AG04450 (cell line): Measurements from ENCODE around the gene ANKRD13C. TPM values are rescaled to one million over a fixed set of nuclear protein-coding genes. Genes with fewer than 3 reads are reported as not detected.

Experiments used
- CTCF ChIA-PET: fragments of 300-600, 350-600 bp; formaldehyde crosslinking; extraction: SDS; loops from one replicate; lab custom pipeline; 2022; ENCODE audit warnings: antibody characterized with exemption, inconsistent platforms; lab: Charles Lee
- POLR2A ChIA-PET: fragments of 350-600 bp; formaldehyde crosslinking; extraction: SDS; loops from one replicate; lab custom pipeline; 2021; ENCODE audit warnings: antibody characterized with exemption, inconsistent platforms; lab: Yijun Ruan, JAX
- DNase-seq: peaks from one replicate; pipeline ENCODE4 v3.0.0-alpha.2; 2011; ENCODE audit warnings: low read depth, low spot score
- H3K27ac ChIP-seq: one replicate; pipeline ENCODE4 v1.5.1; 2012; ENCODE audit warnings: low read depth, low read length, control low read depth
- H3K27me3 ChIP-seq: one replicate; pipeline ENCODE4 v1.6.0; 2012; ENCODE audit warnings: low read length; ENCODE audit not compliant: control insufficient read depth, insufficient read depth
- H3K4me3 ChIP-seq: 2 replicates; pipeline ENCODE4 v1.5.1; 2011; ENCODE audit warnings: mild to moderate bottlenecking, low read depth, low read length, control low read depth
- H3K9me3 ChIP-seq: 2 replicates; pipeline ENCODE4 v1.5.1; 2012; ENCODE audit warnings: low read length; ENCODE audit not compliant: control insufficient read depth, insufficient read depth
- polyA plus RNA-seq: library from polyadenylated mRNA; depleted of rRNA; stranded (reverse); fragments of >200 nt; gene quantifications from 2 replicates; pipeline ENCODE4 v1.2.3, GENCODE V29; 2011
- TF ChIP-seq, protein P1 (sequence below): IDR thresholded peaks from 2 replicates; pipeline ENCODE4 v1.5.1; 2011; ENCODE audit warnings: low read depth, low read length, control low read depth, inconsistent platforms

ANKRD13C gene
- polyA plus RNA-seq, 1 experiment: 18.1 TPM

DNA sequence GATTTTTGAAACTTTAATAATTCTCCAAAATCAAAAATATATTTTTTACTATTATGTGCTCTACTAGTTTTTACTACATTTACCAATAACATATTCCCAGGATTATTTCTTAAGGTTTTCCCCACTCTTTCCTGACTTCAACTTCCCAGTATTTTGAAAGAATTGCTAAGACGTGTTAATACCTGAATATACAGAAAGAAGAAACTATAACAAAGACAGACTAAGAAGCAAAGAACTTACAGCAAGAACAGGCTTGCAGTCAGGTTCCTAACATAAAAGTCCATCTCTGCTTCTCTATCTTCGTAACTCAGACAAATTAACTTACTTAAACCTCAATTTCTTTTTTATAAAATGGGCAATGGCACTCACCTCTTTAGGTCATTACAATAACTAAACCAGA lies 70.2 kb downstream of the ANKRD13C start:
- Histone ChIP-seq H3K4me3 (no peak overlapping the region), H3K27me3 (no peaks in the 10 kb centered on the region), H3K9me3 (no peaks in the 10 kb centered on the region), H3K27ac (no peak overlapping the region)
- ChIA-PET POLR2A (no interaction called here), CTCF (interaction anchor here (0.6 kb wide), 1 partner anchor 65 kb away, joined by 4 read pairs; no protein-coding TSS in a partner anchor)
- DNase-seq: no peak
- TF ChIP-seq, protein P1, sequence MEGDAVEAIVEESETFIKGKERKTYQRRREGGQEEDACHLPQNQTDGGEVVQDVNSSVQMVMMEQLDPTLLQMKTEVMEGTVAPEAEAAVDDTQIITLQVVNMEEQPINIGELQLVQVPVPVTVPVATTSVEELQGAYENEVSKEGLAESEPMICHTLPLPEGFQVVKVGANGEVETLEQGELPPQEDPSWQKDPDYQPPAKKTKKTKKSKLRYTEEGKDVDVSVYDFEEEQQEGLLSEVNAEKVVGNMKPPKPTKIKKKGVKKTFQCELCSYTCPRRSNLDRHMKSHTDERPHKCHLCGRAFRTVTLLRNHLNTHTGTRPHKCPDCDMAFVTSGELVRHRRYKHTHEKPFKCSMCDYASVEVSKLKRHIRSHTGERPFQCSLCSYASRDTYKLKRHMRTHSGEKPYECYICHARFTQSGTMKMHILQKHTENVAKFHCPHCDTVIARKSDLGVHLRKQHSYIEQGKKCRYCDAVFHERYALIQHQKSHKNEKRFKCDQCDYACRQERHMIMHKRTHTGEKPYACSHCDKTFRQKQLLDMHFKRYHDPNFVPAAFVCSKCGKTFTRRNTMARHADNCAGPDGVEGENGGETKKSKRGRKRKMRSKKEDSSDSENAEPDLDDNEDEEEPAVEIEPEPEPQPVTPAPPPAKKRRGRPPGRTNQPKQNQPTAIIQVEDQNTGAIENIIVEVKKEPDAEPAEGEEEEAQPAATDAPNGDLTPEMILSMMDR: no peak

GRCh38 chr1:70278710-70279109 lies 75.8 kb downstream of the ANKRD13C start:
- H3K27ac ChIP-seq: no peak overlapping the region
- H3K27me3 ChIP-seq: no peaks in the 10 kb centered on the region
- ChIA-PET POLR2A (interaction anchor here (0.6 kb wide), 1 partner anchor 23 kb away, joined by 7 read pairs; no protein-coding TSS in a partner anchor), CTCF (interaction anchor here (0.6 kb wide), 1 partner anchor 13 kb away, joined by 3 read pairs; no protein-coding TSS in a partner anchor)
- TF ChIP-seq, protein P1: no peak
- H3K4me3 ChIP-seq: no peak overlapping the region
- H3K9me3 ChIP-seq: no peaks in the 10 kb centered on the region
- DNase-seq: no peak

- CTCF ChIA-PET: no interaction called here
- TF ChIP-seq, protein P1: no peak
- Histone ChIP-seq H3K27ac (no peak overlapping the region), H3K27me3 (no peaks in the 10 kb centered on the region), H3K4me3 (no peak overlapping the region), H3K9me3 (no peaks in the 10 kb centered on the region)
- POLR2A ChIA-PET: no interaction called here
- no peak for DNase-seq
Measured at GRCh38 chr1:70277875-70278274, 76.6 kb downstream of the ANKRD13C start.

GRCh38 chr1:70265946-70266345 lies 88.6 kb downstream of the ANKRD13C start:
- H3K27me3 ChIP-seq: no peaks in the 10 kb centered on the region
- H3K9me3 ChIP-seq: no peaks in the 10 kb centered on the region
- ChIA-PET POLR2A (no interaction called here), CTCF (no interaction called here)
- no peak overlapping the region for H3K4me3 ChIP-seq
- DNase-seq: no peak
- H3K27ac ChIP-seq: no peak overlapping the region
- TF ChIP-seq, protein P1: no peak

- no peak for DNase-seq
- Histone ChIP-seq H3K27me3 (no peaks in the 10 kb centered on the region), H3K9me3 (no peaks in the 10 kb centered on the region), H3K27ac (no peak overlapping the region), H3K4me3 (no peak overlapping the region)
- CTCF ChIA-PET: no interaction called here
- POLR2A ChIA-PET: no interaction called here
- TF ChIP-seq, protein P1: no peak
Measured at GRCh38 chr1:70264839-70265238, 89.7 kb downstream of the ANKRD13C start.
